Activated naive CD4-positive, alpha-beta T cell treated with Interleukin-2 at 50 U/mL for 16 hours (primary cell): ENCODE measurements around the gene OR9I1.

ENCODE experiments used
- DNase-seq: peaks from one replicate; pipeline ENCODE4 v3.0.0-alpha.2; 2020

The OR9I1 gene

GRCh38 chr11:58125469-58125868, at the start of gene OR9I1:
Gene OR9I1 (minus strand): TSS chr11:58125530. CDS start chr11:58119444, 6,086 bp downstream.
- DNase-seq = no peak

- no peak for DNase-seq
These were observed 40.3 kb upstream of the OR9I1 start for GRCh38 chr11:58165504-58166106.

- DNase-seq = no peak
These were observed 39.7 kb upstream of the OR9I1 start for GRCh38 chr11:58164990-58165389.

- no peak for DNase-seq
These were observed 39.1 kb upstream of the OR9I1 start for GRCh38 chr11:58164389-58164788.

GRCh38 chr11:58152781-58153180, 27.5 kb upstream of the OR9I1 start:
- no peak for DNase-seq

GRCh38 chr11:58142761-58143160, 17.4 kb upstream of the OR9I1 start:
- DNase-seq = no peak

GRCh38 chr11:58135171-58135570, 9.8 kb upstream of the OR9I1 start:
- DNase-seq = no peak

GRCh38 chr11:58134151-58134550, 8.8 kb upstream of the OR9I1 start:
- DNase-seq = no peak

- no peak for DNase-seq
These were observed 8.2 kb upstream of the OR9I1 start for GRCh38 chr11:58133309-58134076.

- no peak for DNase-seq
These were observed 2.0 kb upstream of the OR9I1 start for GRCh38 chr11:58127350-58127749.

- DNase-seq = no peak
These were observed 4.2 kb downstream of the OR9I1 start for GRCh38 chr11:58121096-58121495.

- DNase-seq = no peak
These were observed 27.9 kb downstream of the OR9I1 start for GRCh38 chr11:58097437-58097836.

- no peak for DNase-seq
These were observed 38.8 kb downstream of the OR9I1 start for GRCh38 chr11:58086528-58086927.

GRCh38 chr11:58075781-58076180, 49.5 kb downstream of the OR9I1 start:
- DNase-seq = no peak

- no peak for DNase-seq
These were observed 54.7 kb downstream of the OR9I1 start for GRCh38 chr11:58070585-58070984.

- no peak for DNase-seq
These were observed 56.7 kb downstream of the OR9I1 start for GRCh38 chr11:58068655-58069054.

GRCh38 chr11:58067685-58068084, 57.6 kb downstream of the OR9I1 start:
- no peak for DNase-seq
